Raji (cell line): Measurements from ENCODE around the gene NEDD4L.

ENCODE experiments used
- POLR2A ChIP-seq: IDR thresholded peaks from 2 replicates; pipeline ENCODE4 v1.6.1; 2011; ENCODE audit warnings: low read depth, low read length, control low read depth; ENCODE audit not compliant: insufficient read depth

NEDD4L gene

DNA sequence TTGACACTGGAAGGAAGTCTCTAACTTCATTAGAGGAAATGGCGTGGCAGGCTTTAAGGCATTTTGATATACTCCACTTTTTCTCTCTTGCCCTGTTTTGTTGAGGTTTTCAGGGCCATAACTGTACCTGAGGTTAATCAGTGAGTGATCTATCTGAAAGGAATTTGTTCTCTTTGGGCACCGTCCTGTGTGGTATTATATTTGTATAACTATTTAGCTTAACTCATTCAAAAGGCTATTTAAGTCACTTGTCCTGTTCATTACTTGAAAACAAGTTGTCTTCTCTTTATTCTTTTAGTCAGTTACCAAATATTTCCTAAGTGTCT is 180.4 kb downstream of the NEDD4L start:
- TF ChIP-seq POLR2A: no peak

DNA sequence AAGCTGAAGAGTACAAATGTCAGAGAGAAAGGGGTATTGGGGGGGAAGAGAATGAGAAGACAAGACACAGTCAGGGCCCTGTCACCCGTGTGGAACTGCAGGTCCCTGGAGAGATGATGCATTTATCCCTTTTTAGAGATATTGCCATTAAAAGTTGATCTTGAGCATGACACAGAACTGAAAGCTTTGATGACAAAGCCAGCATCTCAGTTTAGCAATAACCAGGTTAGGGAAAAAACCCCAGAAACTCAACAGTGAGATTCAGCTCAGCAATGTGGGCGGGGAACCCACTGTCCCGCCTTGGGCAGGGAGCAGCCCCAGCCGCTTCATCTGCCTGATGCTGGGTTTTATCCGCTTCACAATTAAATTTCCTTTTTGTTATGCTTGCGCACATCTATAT is 181.1 kb downstream of the NEDD4L start:
- no peak for TF ChIP-seq POLR2A

DNA sequence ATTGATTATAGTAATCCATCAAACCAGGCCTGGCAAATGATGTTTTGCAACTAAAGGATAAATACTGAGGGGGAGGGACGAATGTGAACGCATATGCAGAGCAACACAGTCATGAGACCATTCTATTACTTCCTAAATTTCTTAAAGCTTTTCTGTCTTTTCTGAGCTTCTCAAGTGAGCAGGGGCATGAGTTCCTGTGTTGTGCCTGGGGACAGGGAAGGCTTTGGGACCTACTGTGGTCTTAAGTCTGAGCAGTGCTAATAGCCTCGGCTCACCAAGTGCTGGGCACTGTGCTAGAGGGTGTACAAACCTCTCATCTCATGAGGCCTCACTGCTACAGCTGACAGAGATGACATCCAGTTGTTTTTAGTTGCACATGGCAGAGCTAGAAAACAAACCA is 182.4 kb downstream of the NEDD4L start:
- TF ChIP-seq POLR2A: no peak

DNA sequence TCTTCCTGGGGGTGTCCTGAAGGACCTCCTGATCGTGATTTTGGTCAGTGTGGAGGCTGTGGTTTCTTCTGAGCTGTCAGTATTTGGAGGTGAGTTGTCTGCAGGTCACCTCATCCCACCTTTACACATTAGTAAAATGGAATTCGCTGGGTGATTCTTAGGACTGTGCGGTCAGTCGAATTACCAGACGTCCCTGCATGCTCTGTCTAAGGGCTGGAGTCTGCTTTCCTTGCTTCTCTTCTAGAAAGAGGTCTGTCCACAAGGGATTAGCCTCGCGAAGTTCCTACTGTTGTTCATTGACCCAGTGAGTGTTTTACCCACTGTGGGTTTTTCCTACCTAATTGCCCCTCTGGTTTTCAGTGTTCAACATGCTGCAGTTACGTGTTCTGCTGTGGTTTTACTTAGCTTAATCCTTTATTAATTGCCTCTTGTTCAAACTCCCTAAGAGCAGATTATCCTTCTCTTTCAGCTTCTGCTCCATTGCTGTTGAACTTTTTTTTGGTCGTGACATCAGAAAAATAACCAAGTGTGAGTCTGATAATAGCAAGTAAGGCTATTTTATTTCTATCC is 183.4 kb downstream of the NEDD4L start:
- TF ChIP-seq POLR2A: no peak

DNA sequence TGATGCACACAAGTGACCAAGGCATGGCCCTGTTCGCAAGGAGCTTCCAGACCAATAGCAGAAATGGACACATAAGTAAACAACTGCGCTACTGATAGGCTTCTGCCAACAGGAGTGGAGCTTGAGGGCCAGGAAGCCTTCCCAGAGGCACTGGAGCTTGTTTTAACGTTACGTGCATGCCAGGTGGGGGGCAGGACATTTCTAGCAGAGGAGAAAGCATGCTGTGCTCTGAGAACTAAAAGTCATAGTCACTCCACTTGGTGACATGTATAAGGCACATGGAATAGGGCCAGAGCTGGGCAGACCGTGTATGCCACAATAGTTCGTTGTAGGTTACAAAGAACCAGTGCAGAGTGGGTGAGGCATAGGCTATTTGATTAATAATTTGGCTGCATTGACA is 184.2 kb downstream of the NEDD4L start:
- no peak for TF ChIP-seq POLR2A

DNA sequence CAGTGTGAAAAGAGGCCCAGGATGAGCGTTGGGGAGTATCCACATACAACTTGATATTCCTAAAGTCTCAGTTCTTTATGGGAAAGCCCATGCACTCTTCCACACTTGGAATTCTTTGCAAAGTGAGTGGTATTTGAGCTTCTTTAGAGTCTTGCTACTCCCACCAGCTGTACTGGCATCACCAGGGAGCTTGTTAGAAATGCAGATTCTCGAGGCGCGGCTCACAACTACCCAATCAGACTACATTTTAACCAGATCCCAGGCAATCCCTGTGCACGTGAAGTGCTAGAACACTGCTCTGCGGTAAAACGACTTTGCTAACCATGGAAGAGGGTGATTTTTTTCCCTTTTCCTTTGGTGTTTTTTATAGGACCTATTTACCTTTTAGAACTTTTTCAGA is 184.7 kb downstream of the NEDD4L start:
- TF ChIP-seq POLR2A: no peak

DNA sequence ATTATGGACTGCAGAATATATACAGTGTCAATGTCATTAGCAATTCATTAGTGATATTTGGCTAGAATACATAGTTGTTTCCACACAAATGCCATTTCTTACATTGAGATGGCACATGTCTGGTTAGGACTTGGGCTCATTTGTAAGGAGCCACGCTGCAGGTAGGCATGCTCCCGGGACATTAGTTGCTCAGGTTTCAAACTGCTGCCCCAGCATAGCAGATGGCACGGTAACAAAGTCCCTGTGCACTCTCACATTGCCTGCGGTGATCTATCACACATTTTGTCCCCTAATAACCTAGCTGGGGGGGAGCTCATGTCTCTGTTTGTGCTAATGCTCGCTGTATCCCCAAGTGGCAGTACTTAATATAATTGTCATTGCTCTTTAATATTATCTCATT is 185.1 kb downstream of the NEDD4L start:
- TF ChIP-seq POLR2A: no peak

DNA sequence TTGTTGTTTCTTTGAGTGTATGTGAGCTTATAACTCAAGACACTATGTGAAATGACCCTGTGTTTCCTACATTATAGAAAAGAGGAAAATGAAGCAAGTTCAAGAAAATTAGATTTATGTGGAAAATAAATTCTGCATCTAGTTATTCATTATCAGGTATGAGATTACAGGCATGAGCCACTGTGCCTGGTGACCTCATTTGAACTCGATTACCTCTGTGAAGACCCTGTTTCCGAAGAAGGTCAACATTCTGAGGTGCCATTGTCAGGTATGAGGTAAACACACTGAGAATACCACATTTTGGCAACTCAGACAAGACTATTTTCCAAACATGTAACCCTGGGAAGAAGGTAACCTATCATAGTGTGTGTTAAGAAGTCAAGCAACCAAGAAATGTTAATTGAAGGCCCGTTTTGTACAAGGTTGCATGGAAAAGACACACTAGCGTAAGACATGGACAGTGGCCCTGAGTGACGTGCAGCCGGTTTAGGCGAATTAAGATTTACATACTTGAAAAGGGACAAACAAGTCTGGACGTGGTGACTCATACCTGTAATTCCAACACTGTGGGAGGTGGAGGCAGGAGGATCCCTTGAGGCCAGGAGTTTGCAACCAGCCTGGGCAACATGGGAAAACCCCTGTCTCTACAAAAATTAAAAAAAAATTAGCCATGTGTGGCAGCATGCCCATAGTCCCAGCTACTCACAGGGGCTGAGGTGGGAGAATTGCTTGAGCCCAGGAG is 186.6 kb downstream of the NEDD4L start:
- TF ChIP-seq POLR2A: no peak

DNA sequence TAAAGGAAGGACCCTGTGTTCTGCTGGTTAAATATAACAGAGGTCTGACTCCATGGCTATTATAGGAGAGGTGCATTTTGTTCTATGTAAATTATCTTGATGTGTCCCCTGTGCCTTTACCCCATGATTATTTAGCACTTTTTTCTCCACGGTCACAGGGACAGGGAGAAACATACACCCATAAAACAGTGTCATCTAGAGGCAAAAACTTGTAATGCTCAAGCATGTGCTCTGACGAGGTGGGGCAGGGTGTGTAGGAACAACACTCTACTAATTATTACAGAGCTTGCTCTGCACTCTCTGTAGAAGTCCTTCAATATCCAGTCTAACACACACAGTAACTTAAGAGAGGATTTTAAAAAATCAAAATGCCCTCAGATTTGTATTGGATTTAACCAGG is 187.9 kb downstream of the NEDD4L start:
- TF ChIP-seq POLR2A: no peak

DNA sequence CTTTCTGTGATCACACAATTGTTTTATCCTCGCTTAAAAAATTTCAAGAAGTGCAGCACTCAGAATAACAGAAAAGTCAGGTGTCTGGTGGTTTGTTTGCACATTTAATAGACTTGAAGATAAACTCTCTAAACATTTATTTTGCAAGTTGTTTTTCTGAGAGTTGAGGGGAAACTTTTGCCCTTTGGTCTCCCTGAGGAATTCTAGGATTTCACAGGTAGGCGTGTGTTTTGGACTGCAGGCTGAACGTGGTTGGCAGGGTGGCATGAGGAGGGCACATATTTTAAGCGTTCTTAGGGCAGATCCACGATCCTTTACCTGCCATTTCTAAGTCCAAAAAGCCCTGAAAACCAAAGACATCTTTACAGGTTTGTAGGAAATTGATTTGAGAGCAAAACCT is 188.6 kb downstream of the NEDD4L start:
- TF ChIP-seq POLR2A: no peak

DNA sequence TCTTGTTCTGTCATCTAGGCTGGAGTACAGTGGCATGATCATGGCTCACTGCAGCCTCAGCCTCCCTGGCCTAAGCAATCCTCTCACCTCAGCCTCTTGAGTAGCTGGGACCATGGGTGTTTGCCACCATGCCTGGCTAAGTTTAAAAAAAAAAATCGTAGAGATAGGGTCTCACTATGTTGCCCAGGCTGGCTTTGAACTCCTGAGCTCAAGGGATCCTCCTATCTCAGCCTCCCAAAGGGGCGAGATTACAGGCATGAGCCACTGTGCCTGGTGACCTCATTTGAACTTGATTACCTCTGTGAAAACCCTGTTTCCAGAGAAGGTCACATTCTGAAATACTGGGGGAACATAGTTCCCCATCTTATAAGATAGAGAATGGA is 190.3 kb downstream of the NEDD4L start:
- TF ChIP-seq POLR2A: no peak

DNA sequence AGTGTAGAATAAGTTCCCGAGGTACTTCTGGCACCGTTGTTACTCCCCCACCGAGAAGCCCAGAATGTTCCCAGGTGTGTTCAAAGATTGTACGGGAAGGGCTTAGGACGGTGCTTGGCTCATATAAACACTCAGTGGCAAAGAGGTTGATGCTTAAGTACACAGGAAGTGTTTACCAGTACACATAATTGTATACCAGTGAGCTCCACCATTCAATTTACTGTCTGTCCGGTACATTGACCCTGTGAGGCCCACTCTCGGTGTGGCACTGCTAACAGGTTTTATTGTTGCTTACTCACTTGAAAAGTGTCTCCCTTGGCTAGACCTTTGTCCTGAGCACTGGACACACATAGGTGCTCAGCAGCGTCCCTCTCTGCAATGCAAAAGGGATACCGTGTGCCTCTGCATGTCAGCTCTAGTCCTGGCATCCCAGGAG is 191.0 kb downstream of the NEDD4L start:
- TF ChIP-seq POLR2A: no peak

DNA sequence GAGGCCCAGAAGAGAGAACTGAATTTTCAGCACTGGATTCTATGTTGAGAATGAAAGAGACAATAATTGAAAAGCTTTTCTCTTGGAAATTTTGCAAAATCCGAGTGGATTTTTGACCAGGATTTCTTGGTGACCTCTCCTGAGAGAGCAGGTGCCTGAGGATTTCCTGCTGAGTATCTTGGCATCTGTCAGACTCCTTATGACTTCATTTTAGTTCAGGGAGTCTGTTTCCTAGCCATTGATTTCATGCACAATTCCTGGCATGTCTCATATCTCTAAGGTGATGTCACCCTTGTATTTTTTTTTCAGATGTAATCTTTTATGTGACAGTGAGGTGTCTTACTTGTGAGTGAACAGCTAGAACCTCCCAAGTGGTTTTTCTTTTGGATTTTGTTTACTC is 195.9 kb downstream of the NEDD4L start:
- TF ChIP-seq POLR2A: no peak

DNA sequence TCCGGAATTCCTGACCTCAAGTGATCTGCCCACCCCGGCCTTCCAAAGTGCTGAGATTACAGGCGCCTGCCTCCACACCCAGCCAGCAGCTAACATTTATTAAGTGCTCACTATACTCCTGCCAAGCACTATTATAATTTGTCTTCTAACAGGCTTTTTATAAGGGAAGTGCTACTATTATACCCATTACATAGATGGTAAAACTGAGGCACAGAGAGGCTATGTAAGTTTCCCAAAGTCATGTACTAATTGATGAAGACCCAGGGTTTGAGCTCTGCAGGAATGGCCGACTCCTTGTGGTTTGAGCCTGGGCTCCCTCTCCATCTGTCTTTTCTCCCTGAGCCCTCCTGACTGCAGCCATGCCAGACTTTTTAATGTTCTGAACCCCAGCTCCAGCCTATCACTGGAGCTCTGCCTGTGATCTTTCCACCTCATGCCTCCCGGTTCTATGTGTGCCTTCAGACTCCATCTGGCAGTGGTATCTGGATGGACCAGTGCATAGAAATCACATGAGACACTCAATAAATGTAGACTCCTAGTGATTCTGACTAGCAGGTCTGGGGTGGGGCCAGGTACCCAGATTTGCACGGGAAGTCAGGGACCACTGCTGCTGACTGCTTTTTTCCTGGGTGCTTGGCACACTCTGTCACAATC is 197.1 kb downstream of the NEDD4L start:
- TF ChIP-seq POLR2A: no peak

DNA sequence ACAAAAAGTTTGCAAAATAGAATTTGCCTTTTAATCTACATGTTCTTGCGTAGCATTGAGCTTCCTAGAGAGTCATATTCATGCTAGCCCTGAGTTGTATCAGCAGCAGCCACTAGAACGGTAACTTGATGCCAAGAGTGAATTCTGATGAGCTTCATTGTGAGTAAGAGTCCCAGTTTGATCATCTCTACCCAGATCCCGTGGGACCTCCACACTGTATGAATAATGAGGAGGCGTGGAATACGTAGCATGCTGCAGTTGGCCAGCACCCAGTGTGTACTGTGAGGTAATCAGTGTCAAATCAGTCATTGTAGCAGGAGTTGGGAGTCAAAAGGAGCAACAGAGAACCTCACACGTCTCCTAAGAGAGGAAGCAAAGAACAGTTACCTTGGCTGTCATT is 197.9 kb downstream of the NEDD4L start:
- no peak for TF ChIP-seq POLR2A

DNA sequence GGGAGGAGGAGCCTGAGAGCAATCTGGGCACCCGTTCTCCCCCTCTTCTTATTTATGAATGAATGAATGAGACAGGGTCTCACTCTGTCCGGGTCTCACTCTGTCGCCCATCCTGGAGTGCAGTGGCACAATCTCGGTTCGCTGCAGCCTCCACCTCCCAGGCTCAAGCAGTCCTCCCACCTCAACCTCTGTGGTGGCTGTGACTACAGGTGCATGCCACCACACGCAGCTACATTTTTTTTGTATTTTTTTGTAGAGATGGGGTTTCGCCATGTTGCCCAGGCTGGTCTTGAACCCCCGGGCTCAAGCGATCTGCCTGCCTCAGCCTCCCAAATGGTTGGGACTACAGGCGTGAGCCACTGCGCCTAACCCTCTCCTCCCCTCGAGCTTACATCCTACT is 198.4 kb downstream of the NEDD4L start:
- TF ChIP-seq POLR2A: no peak

DNA sequence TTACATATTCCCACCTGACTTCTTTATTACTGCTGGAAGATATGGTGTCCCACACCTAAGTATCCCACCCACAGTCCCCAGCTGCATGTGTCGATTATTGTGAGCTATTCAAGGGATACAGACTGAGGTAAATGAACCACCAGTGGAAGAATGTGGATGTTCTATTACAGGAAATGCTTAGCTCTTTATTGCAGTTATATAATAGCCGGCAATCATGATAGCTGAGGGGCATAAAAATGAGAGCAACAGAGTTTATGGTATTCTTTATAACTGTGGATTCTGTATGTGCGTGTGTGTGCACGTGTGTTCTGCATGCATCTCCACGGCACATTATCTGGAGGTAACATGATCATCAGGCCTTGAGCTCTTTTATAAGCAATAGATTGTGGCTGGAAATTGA is 198.9 kb downstream of the NEDD4L start:
- TF ChIP-seq POLR2A: no peak

DNA sequence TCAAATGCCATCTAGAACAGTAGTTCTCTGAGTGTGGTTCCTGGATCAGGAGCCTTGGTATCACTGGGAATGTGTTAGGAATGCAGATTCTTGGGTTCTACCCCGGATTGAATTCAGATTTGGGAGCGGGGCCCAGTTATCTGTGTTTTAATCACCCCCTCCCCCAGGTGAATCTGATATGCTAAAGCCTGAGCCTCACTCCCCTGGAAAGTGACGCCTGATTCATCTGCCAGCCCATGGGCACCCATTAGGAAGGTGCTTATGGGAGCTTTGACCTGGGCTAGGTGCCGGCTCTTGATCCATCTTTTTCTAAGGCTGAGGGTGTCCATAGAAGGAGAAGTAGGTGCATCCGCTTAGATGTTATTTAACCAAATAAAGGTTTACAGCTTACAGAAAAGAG is 199.4 kb downstream of the NEDD4L start:
- no peak for TF ChIP-seq POLR2A
